H4 (cell line): Measurements from ENCODE around the gene CFAP74. TPM values are rescaled to one million over a fixed set of nuclear protein-coding genes. Genes with fewer than 3 reads are reported as not detected.

Experiments used
- DNase-seq: peaks from one replicate; pipeline ENCODE4 v3.0.0-alpha.2; 2015; ENCODE audit warnings: low spot score
- total RNA-seq: library from RNA; depleted of rRNA; stranded (reverse); fragments of >200 nt; shearing (Covaris generic); gene quantifications from 2 replicates; pipeline ENCODE4 v1.2.3, GENCODE V29; 2014

The CFAP74 gene
- total RNA-seq, 1 experiment from 2014 or later = not detected

DNA sequence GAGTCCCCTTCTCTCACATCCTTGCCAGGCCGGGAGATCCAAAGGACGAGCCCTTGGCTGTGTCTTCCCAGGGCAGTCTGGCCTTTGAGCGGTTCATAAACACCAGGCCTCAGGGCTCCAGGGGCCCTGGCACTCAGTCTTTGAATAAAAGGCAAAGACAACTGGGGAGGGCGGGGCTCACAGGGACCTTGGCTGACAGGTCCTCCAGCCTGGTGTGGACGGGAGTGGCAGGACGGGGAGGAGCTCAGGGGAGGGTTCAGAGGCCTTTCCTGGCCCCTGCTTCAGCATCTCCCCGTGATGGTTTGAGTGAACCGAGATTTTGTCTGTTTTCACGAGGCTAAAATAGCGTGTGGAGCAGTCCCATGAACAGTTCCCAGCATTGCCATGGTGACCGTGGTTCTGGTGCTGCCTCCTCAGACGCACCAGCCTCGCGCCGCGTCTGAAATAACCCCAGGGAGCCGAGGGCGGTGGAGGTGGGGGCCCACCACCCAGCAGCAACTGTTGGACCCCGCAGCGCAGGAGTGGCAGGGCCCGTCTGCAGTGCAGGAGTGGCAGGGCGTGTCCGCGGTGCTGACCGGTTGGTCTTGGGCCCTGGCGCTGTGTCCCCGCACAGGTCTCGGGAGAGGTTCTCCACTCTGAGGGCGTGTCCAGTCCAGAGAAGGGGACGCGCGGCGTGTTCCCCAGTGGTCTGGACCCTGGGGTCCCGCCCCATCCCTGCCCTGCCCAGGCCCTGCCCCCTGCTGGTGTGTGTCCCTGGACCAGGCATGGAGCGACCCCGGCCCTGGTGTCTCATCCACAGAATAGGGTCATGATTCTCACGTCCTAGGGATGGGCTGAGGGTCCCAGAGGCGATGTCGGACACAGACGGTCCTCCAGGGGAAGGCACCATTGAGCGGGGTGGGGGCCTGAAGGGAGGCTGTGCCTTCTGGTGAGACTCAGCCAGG lies 39.5 kb upstream of the CFAP74 start:
- DNase-seq = no peak

DNA sequence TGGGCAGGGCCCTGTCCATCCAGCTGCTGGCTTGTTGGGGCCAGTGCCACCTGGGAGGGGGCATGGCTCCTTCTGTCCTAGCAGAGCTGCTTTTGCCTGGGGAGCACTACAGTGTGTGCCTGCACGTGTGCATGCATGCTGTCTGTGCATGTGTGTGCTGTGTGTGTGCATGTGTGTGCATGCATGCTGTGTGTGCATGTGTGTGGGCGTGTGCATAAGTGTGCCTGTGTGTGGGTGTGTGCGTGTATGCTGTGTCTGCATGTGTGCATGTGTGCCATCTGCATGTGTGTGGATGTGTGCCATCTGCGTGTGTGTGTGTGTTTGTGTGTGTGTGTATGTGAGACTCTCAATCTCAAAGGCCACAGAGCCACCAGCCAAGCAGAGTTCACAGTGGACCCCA lies 38.3 kb upstream of the CFAP74 start:
- DNase-seq = no peak

DNA sequence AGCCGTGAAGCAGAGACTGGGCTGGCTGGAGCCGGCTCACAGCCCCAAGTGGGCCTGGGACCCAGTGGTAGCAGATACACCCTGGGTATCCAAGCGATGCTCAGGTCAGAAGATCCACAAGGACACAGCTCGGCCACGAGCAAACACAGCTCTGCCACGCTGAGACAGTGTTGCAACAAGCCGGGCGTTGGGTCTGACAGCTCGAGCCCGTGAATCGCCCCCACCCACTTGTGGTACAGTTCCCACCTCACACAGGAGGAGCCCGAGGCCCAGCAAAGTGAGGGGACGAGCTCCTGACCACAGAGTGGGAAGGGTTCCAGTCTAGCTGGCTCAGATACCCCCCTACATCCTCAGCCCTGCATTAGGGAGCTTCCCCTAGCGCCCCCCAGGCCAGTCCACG lies 37.7 kb upstream of the CFAP74 start:
- DNase-seq = no peak

DNA sequence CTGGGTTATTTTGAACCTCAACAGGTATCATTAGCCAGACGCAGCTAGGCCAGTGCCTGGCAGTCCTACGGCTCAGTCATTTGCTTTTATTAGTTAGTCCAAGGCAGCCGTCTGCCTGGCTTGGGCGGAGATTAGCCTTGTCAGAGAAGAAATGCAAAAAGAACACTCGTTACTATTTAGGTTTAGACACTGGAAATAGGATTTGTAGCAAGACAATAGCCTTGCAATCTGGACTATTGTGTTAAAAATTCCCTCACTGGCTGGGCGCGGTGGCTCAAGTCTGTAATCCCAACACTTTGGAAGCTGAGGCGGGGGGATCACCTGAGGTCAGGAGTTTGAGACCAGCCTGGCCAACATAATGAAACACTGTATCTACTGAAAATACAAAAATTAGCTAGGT lies 35.7 kb upstream of the CFAP74 start:
- no peak for DNase-seq

DNA sequence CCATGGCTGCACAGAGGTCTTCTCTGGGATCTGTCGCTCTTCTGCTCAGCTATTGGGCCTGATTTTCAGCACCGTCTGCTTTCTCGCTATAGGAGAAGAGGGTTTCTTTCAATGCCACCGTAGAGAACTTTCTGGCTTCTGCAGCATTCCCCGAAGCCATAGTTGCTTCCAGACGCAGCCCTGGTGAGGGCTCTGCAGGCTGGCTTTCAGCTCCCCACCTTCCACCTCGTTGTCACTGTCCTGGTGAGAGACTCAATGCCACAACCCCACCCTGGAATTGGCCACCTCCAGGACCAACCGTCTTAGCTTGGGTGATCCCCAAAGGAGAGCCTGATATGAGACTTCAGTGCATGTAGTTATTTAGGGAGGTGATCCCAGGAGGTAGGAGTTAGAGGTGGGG lies 34.6 kb upstream of the CFAP74 start:
- no peak for DNase-seq

DNA sequence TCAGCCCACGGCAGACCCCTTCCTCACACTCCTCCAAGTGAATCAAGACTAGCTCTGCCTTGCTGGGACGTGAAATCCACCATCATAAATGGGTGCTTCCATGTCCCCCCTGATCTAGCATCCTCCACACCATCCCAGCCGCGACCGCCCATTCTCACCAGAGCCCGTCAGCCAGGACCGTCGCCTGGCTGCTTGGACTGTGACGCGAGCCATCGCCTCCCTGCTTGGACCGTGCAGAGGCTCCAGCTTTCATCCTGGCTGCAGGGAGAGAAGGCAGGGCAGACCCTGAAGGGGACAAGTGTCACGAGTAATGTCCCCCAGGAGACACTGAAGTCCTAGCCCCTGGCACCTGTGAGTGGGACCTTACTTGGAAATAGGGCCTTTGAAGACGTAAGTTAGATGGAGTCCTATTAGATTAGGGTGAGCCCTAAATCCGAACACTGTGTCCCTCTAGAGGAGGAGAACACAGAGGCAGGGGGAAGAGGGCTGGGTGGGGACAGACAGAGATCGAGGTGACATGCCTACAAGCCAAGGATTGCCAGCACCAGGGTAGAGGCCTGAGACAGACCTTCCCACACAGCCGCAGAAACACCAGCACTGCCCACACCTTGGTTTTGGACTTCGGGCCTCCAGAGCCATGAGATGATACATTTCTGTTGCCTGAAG lies 33.9 kb upstream of the CFAP74 start:
- DNase-seq = no peak

DNA sequence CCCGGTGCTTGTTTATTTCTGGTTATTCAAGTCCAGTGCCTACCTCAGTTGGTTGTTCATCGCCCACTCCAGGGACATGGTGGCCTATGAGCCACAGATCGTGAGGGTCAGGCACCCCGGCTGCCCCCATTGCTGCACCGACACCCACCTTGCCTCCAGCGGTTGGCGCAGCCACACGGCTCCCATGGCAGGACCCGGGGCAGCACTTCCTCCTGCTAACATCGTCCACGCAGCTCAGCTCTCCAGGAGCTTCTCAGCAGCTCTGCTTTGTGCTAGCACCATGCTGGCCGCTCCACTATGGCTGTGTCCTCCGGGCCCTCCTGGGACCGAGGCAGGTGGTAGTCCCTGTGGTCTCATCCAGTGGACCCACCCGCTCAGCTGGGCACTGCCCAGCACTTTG lies 32.7 kb upstream of the CFAP74 start:
- no peak for DNase-seq

DNA sequence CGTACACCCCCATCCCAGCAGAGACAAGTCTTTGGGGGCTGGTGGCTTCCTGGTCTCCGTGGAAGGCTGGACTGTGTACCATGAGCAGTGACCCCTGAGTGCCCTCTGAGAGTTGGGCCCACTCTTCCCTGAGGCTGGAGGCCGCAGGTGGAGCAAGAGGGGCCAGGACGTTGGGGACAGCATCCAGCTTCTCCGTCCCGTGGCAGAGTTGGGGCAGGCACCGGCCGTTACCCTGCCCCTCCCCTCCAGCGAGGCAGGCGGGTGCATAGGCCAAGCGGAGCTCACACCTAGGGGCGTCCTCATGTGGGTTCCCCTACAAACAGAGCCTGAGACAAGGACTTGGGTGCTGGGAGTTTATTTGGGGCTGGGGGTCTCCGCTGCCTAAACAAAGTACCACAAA lies 29.6 kb upstream of the CFAP74 start:
- DNase-seq = no peak

DNA sequence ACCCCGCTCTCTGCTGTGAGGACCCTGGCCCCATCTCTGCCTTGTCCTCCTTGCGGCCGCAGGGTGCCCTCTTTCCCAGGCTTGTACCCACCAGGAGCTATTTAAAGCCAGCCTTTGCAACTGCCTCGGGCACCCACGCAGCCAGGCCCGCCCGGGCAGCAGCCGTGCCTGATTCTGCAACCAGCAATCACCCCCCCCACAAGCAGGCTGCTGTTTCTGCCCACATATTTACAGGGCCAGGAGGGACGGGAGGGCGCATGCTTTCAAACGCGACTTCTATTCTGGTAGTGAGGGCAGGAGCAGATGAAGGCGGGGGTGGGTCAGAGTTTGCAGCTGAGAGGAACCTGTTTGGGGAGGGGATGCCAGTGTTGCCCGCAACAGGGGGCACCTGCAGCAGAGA lies 29.2 kb upstream of the CFAP74 start:
- DNase-seq = no peak

DNA sequence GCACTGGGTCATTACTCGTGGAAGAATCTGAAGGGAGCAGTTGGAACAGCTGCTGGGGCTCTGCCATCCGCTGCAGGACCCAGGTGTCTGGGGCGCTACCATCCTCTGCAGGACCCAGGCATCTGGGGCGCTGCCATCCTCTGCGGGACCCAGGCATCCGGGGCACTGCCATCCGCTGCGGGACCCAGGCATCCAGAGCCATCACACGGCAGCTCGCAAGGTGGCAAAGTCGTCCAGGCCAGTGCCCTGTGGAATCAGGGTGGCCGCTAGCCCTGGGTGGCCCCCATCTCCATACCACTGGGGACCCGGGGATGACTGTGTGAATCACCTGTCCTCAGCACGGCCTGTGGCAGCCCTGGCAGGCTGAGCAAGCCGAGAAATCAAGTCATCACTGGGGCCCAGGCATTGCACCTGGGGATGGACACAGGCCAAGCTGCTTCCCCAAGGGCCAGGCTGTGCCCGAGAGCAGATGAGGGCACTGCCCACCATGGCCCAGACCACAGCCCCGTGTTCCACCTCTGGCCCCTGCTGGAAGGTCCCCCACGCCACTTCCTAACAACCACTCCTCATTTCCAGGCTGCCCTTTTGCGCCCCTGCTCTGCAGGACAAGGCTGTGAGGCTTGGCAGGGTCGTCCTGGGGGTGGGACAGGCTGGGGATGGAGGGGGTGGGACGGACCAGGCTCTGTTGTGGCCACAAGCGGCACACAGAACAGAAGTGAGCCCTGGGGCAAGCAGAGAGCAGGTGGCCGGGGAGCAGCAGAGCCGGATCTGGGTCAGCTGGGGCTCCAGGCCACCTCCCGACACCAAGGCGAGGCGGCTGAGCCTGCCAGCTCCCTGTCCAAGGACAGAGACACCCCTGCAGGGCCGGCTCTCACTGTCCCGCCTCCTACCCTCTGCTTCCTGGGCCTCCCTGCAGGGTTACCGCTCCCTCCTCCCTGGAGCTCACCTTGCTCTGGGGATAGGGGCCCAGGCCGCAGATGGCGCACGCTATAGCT lies 28.3 kb upstream of the CFAP74 start:
- DNase-seq = no peak

DNA sequence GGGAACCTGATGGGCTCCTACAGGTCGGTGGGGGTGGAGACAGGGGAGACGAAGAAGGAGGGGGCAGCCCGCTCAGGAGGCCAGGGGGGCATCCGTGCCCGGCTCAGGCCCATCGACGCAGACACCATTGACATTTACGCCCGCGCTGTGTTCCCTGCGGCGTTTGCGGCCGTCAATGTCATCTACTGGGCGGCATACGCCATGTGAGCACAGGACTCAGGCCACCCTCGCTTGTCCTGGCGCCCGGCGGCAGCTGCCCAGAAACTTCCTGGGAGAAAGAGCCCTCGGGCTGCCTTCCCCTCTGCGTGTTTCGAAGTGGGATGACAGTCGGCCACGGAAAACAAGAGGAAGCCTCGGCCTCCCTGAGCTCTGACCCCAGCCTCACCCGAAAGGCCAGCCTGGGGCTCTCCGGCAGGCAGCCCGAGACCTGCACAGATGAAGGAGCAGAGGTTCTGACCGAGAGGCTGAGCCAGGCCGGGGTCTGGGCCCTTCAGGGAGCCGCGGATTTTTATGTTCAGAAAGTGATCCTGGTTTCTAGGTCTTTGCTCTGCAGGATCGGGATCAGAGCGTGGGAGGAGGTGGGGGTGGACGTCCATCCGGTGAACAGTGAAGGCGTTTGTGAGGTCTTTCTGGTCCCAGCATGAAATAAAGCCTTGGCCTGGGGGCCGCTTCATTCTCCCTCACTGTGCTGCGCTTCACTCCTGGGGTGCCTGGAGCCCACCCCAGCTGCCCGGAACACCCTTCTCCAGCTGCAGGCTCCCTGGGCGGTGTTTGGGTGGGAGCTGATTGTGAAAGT lies 26.7 kb upstream of the CFAP74 start:
- DNase-seq = no peak

DNA sequence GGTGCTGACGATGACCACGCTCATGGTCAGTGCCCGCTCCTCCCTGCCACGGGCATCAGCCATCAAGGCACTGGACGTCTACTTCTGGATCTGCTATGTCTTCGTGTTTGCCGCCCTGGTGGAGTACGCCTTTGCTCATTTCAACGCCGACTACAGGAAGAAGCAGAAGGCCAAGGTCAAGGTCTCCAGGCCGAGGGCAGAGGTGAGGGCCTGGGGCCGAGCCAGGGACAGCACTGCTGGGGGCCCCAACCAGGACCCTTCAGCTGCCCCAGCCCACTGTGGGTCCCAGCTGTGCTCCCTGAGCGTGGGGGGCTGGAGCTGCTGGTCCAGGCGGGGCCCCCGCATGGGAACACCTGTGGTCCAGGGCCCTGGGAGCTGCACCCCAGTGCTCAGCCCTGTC lies 26.0 kb upstream of the CFAP74 start:
- no peak for DNase-seq

DNA sequence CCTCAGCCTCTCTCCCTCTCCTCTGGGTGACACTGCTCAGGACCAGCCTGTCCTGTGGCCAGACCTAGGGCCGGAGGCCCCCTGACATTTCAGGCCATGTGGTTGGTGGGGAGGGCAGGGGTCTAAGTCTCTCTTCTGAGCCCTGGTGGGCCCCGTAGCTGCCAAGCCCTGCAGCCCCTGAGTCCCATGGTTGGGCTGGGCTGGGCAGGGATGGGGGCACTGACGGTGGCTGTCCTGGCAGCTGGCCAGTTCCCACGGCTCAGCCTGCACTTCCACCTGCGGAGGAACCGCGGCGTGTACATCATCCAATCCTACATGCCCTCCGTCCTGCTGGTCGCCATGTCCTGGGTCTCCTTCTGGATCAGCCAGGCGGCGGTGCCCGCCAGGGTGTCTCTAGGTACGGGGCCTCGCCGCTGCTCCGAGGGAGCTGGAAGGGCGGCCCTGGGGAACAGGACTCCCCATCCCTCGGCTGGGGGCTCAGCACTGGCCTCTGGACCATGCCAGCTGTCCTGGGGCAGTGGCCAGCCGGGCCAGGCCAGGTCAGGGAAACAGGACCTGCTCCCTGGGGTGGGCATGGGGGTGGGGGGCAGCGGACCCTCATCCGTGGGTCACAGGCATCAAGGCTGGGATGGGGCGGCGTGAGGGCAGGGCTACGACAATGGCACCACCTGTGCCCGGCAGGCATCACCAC lies 25.4 kb upstream of the CFAP74 start:
- no peak for DNase-seq

DNA sequence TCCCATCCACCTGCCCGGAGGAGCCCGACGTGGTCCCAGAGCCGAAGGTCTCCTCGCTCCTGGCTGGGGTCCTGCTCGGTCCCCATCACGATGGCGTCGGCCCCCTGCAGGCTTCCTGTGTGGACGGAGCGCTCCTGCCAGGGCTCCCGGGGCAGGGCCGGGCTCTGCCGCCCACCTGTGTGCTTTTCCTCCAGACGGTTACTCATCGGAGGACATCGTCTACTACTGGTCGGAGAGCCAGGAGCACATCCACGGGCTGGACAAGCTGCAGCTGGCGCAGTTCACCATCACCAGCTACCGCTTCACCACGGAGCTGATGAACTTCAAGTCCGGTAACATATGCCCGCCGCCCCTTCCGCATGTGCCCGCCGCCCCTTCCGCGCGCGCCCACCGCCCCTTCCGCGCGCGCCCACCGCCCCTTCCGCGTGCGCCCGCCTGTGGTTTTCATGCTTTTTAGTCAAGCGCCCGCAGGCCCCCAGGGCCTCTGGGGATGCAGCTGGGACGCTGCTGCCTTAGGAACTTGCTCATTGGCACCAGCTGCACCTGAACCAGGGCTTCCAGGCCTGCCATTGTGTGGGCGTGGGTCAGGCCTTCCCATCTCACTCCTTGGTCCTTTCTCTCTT lies 24.5 kb upstream of the CFAP74 start:
- DNase-seq = no peak

DNA sequence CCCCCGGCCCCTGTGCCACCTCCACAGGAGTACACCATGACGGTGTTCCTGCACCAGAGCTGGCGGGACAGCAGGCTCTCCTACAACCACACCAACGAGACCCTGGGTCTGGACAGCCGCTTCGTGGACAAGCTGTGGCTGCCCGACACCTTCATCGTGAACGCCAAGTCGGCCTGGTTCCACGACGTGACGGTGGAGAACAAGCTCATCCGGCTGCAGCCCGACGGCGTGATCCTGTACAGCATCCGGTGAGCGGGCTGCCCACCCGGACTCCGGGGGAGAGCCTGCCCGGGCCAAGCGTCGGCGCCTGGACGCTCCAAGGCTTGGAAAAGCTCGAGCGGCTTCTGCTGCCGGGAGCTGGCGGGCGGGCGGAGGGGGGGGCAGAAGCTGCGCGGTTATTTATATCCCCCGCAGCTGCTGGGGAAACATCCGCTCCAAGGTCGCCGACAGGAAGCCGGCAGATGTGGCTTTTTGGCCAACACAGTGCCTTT lies 21.9 kb upstream of the CFAP74 start:
- no peak for DNase-seq

DNA sequence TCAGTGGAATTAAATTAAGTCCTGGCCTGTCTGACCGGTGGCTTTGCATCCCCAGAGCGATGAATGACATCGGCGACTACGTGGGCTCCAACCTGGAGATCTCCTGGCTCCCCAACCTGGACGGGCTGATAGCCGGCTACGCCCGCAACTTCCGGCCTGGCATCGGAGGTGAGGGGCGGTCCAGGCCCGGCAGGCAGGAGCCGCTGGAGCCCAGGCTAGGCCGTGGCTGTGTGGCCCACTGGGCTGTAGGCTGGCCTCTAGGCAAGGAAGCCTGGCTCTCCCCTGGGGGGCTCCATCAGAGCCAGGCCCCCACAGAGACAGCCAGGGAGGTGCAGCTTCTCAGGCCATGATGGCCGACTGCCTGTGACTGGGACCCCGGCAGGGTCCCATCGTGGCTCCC lies 21.3 kb upstream of the CFAP74 start:
- no peak for DNase-seq

DNA sequence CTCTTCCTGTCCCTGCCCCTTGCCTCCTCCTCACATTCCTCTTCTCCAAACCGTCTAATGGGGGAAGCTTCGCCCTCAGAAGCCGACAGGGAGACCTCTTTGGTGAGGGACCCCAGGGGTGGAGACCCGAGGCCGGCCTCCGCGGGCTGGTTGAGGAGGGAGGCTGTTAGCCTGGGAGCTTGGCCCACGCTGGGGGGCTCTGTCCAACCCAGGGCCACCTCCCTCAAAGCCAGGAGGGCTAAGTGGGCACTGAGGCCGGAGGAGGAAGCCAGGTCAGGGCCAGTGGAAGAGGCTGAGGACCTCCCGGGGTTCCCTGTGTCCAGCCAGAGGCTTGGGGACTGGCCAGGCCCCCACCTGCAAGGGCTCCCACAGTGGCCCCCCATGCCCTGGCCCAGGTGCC lies 20.9 kb upstream of the CFAP74 start:
- DNase-seq = no peak

DNA sequence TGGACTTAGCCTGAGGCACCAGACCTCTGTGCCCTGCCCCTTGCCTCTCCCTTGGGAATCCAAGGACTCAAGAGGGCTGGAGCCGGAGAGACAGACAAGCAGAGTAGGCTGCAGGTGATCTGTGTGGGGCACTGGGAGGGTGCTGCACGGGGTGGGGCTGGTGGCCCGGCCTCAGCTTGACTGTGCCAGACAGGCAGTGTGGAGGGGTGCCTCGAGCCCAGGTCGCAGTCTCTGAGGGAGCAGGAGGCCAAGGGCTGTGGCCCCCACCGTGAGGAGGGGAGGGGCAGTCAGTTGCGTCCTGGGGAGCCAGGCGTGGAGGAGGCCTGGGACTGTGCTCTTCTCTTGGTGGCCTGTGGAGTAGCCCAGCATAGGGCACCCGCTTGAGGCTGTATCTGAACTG lies 19.6 kb upstream of the CFAP74 start:
- no peak for DNase-seq

DNA sequence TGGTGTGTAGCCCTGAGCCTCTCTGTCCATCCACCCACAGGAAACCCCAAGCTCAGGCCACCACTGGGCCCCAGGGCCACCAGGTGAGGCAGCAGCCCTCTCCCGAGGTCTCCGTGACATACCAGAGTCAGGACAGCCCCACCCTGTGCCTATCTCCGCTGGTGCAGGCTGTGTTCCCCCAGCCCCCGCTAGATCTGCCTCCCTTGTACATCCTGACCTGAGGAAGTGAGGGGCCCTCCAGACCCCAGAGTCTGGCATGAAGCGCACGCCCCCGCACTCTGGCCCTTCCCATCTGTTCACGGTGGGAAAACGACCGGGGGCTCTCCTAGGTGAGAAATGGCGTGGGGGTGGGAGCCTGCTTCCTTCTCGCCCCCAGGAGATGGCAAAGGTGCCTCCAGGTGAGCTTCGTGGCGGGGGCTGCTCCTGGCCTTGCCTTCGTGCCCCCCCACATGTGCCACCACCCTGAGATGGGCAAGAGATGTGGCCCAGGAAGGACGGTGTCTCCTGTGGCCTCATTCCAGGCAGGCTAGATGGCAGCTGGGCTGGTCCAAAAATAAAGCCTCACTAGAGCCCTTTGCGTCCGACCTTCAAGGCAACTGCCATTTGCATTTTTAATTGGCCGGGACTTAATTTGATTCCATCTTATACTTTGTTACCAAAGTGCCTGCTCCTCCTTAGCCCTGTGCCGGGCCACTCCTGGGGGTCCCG lies 18.6 kb upstream of the CFAP74 start:
- DNase-seq = no peak
